HCT116 (cell line): Measurements from ENCODE around the gene TIMM17A.

Experiments used
- CTCF ChIP-seq, 3 experiments: fragments of 200-600 bp in 1 of 3; sonication (generic) in 1 of 3; IDR thresholded peaks in 2 of 3; conservative IDR thresholded peaks in 1 of 3; 2 replicates each; pipeline ENCODE4 v1.5.1; 2012 to 2017; ENCODE audit warnings: low read depth in 2 of 3, low read length in 2 of 3, antibody characterized with exemption in 1 of 3, borderline replicate concordance in 1 of 3, control low read depth in 1 of 3, mild to moderate bottlenecking in 1 of 3, mixed read lengths in 1 of 3, mixed run types in 1 of 3, moderate library complexity in 1 of 3; ENCODE audit not compliant: insufficient read depth in 1 of 3
- EZH2phosphoT487 ChIP-seq: fragments of 200-600 bp; IDR thresholded peaks from 2 replicates; pipeline ENCODE4 v1.6.1; 2018; ENCODE audit warnings: antibody characterized with exemption, borderline replicate concordance
- POLR2A ChIP-seq: IDR thresholded peaks from 2 replicates; pipeline ENCODE4 v1.7.0; 2011; ENCODE audit warnings: borderline replicate concordance; ENCODE audit not compliant: insufficient read depth, insufficient read length; ENCODE audit errors: extremely low read depth
- POLR2AphosphoS5 ChIP-seq: IDR thresholded peaks from 2 replicates; pipeline ENCODE4 v1.6.1; 2011; ENCODE audit warnings: mild to moderate bottlenecking, low read depth, low read length, moderate library complexity
- YY1 ChIP-seq: IDR thresholded peaks from 2 replicates; pipeline ENCODE4 v1.6.1; 2011; ENCODE audit warnings: low read length, low read depth, moderate library complexity, mild to moderate bottlenecking; ENCODE audit not compliant: insufficient replicate concordance; ENCODE audit errors: extremely low read depth
- ZBTB33 ChIP-seq: IDR thresholded peaks from 2 replicates; pipeline ENCODE4 v1.6.1; 2011; ENCODE audit warnings: mild to moderate bottlenecking, low read length, moderate library complexity; ENCODE audit not compliant: insufficient replicate concordance; ENCODE audit errors: extremely low read depth
- ZNF274 ChIP-seq: fragments of 200-500 bp; sonication (Bioruptor generic); IDR thresholded peaks from 2 replicates; pipeline ENCODE4 v1.6.1; 2014; ENCODE audit warnings: mild to moderate bottlenecking, low read depth, low read length, inconsistent platforms
- TF ChIP-seq, protein P1 (sequence below): IDR thresholded peaks from 2 replicates; pipeline ENCODE4 v1.6.1; 2012

GRCh38 chr1:201939574-201939973 is 15.7 kb upstream of the TIMM17A start:
- no peak for TF ChIP-seq YY1
- TF ChIP-seq CTCF (IDR thresholded peaks at IDR 0.05 in 2 of 3, conservative IDR thresholded peaks at IDR 0.05 in 1 of 3; ENCODE audit: borderline replicate concordance in 1 of 3, insufficient read depth in 1 of 3, low read depth in 2 of 3, low read length in 2 of 3) = no peak
- no peak for TF ChIP-seq ZNF274
- no peak for TF ChIP-seq POLR2A
- no peak for TF ChIP-seq ZBTB33
- TF ChIP-seq EZH2phosphoT487 = no peak
- no peak for TF ChIP-seq POLR2AphosphoS5
- TF ChIP-seq, protein P1, sequence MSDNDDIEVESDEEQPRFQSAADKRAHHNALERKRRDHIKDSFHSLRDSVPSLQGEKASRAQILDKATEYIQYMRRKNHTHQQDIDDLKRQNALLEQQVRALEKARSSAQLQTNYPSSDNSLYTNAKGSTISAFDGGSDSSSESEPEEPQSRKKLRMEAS = no peak
